Astrocyte (in vitro differentiated cells and primary cell): ENCODE measurements around the gene PRKD3.

ENCODE experiments used
- EZH2 ChIP-seq: IDR thresholded peaks from 2 replicates; pipeline ENCODE4 v1.6.1; 2012; ENCODE audit warnings: mild to moderate bottlenecking, low read length, inconsistent platforms; ENCODE audit not compliant: insufficient read depth
- TF ChIP-seq, protein P1 (sequence below): IDR thresholded peaks from 2 replicates; pipeline ENCODE4 v1.5.1; 2011; ENCODE audit warnings: low read depth, mild to moderate bottlenecking, inconsistent platforms, low read length, moderate library complexity; ENCODE audit not compliant: insufficient read depth

- TF ChIP-seq, protein P1, sequence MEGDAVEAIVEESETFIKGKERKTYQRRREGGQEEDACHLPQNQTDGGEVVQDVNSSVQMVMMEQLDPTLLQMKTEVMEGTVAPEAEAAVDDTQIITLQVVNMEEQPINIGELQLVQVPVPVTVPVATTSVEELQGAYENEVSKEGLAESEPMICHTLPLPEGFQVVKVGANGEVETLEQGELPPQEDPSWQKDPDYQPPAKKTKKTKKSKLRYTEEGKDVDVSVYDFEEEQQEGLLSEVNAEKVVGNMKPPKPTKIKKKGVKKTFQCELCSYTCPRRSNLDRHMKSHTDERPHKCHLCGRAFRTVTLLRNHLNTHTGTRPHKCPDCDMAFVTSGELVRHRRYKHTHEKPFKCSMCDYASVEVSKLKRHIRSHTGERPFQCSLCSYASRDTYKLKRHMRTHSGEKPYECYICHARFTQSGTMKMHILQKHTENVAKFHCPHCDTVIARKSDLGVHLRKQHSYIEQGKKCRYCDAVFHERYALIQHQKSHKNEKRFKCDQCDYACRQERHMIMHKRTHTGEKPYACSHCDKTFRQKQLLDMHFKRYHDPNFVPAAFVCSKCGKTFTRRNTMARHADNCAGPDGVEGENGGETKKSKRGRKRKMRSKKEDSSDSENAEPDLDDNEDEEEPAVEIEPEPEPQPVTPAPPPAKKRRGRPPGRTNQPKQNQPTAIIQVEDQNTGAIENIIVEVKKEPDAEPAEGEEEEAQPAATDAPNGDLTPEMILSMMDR: no peak
- no peak for TF ChIP-seq EZH2
These were observed 29.9 kb upstream of the PRKD3 start for GRCh38 chr2:37354531-37354930.
